ENCODE data around the gene FNIP1.
"Not testable (repeated sequence)": the region's sequence is repeated elsewhere in the genome, so short reads cannot be mapped to it uniquely, and the experiment has no call there.

The FNIP1 gene

DNA sequence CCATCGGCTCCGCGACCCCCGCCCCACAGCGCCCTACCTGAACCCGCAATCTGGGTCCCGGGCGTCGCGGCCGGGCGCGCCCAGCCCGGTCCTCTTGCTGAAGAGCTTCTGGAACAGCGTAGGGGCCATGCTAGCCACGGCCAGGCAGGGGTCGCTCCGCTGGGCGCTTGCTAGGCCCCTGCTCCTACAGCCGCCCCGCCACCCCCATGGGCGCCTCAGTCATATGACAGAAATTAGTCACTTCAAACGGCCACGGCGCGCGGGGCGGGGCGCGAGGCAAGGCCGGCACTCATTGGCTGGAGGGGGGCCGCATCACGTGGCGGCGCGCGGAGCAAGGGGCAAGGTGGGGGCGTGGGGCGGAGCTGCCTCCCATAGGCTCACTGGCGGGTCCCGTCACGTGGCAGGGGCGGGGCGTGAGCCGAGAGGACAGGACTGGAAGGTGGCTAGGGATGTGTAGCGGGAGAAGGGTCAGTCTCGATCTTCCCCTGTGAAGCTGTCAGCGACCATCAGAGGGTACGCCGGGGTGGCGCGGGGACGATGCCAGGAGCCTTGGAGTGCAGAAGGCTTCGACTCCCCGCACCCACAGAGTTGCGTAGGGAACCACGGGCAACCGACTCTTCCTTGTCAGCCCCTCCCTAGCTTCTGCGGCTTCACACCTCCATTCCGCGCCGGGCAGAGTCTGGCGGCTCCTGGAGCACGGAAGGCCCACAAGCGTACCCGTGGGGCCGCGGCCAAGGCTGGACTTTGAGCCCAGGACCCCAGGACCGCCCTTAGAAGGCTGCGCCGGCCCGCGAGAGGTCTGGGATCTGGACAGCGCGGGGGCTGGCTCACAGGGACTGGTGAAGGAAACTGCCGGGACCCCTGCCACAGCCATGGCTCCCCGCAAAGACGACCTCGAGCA lies at the start of gene FNIP1:
Gene FNIP1, minus strand, starts transcription at position 225 of the 901 bp plus-strand sequence. Its CDS starts 96 bp downstream, at position 129.
- DNase-seq = peak; percentile 96

DNA sequence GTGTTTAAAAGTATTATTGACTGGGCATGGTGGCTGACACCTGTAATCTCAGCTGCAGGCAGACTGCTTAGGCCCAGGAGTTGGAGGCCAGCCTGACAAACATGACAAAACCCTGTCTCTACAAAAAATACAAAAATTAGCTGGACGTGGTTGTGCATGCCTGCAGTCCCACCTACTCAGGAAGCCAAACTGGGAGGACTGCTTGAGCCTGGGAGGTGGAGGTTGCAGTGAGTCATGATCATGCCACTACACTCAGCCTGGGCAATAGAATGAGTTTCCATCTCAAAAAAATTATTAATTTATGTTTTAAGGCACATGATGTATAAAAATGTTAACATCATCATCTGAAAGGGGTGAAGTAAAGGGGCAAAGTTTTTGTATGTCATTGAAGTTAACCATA lies 49.7 kb upstream of the FNIP1 start:
- DNase-seq = no peak

DNA sequence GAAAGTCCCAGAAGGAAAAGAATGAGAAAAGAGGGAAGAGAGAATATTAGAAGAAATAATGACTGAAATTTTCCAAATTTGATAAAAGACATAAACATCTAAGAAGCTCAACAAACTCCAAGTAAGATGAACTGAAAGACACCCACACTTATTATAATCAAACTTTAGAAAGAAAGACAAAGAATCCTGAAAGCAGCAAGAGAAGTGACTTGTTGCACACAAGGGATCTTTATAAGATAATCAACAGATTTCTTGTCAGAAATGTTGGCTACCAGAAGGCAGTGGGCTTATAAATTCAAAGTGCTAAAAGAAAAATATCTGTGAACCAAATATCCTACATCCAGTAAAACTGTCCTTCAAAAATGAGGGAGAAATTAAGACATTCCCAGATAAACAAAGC lies 49.0 kb upstream of the FNIP1 start:
- DNase-seq = no peak

DNA sequence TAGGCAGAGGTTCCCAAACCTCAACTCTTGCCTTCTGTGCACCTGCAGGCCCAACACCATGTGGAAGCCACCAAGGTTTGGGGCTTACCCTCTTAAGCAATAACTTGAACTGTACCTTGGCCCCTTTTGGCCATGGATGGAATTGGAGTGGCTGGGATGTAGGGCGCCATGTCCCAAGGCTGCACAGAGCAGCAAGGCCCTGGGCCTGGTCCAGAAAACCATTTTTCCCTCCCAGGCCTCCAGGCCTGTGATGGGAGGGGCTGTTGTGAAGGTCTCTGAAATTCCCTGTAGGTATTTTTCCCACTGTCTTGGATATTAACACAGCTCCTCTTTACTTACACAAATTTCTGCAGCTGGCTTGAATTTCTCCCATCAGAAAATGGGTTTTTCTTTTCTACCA lies 46.2 kb upstream of the FNIP1 start:
- DNase-seq = not testable (repeated sequence)

DNA sequence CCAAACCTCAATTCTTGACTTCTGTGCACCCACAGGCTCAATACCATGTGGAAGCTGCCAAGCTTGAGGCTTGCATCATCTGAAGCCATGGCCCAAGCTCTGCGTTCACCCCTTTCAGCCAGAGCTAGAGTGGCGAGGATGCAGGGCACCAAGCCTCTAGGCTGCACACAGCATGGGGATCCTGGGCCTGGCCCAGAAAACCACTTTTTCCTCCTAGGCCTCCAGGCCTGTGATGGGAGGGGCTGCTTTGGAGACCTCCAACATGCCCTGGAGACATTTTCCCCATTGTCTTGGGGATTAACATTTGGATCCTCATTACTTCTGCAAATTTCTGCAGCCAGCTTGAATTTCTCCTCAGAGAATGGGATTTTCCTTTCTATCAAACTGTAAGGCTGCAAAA lies 35.9 kb upstream of the FNIP1 start:
- DNase-seq = not testable (repeated sequence)

DNA sequence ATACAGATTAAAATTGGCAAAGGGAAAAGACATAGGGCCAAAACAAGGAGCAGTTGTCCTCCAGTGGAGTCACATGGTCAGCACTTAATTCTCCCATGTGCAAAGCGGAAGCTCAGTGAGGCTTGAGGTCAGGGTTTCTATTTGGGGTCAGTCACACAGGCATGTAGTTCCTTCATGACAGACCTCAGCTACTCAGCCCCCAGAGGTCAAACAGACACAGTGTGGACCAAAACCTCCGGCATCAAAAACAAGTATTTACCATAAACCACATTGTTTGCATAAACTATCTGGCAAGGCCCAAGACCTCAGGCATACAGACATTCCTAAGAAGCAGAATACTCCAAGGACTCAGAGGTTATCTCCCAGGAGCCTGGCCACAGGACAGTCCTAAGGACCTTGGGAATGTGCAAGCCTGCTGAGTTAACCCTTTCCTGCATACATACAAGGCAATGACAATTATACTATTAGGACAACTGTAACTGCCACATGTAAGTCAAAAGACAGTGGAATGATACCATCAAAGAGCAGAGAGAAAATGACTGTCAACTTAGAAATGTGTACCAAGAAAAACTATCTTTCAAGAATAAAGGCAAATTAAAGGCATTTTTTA lies 28.7 kb upstream of the FNIP1 start:
- no peak for DNase-seq

DNA sequence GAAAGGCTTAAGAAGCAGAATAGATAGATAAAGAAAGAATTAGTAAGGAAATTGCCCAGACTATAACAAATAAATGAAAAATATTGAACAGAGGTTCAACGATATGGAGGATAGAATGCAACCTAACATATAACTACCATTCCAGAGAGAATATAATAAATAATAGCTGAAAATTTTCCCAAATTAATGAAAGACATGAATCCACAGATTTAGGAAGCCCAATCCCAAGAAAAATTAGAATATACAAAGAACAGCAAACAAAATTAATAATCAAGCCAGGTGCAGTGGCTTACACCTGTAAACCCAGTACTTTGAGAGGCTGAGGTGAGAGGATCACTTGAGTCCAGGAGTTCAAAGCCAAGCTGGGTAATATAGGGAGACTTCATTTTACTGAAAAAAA lies 27.8 kb upstream of the FNIP1 start:
- DNase-seq = no peak

DNA sequence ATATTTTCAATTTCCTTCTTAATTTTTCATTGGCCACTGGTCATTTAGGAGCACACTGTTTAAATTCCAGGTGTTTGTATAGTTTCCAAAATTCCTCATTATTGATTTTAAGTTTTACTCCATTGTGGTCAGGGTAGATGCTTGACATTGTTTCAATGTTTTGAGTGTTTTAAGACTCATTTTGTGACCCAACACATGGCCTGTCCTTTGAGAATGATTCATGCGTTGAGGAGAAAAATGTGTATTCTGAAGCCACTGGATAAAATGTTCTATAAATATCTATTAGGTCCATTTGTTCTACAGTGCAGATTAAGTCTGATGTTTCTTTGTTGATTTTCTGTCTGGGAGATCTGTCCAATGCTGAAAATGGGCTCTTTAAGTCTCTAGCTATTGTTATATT lies 24.4 kb upstream of the FNIP1 start:
- DNase-seq = no peak

DNA sequence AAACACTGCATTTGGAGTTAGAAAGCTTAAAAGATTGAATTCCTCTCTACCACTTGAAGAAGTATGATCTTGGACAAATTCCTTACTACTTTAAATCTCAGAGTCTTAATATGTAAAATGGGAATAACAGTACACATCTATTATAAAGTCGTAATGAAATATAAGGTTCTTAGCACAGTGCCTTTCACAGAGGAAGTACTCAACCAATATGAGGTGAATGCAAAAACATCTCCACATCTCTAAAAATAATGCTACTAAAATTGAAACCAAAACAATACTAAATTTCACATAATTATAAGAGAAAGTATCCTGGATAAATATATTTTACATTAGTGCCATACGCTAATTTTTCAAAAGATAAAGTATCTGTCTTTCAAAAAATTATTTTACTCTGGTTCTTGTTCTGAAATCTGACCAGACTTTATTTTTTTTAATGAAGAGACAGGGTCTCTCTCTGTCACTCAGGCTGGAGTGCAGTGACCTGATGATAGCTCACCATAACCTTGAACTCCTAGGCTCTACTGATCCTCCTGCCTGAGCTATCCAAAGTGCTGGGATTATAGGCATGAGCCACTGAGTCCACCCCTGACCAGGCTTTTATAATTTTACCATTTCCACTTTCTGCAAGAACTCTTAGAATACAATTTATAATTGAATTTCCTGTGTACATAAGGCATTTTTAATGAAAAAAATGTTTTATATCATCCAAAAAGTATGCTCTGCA lies 21.3 kb upstream of the FNIP1 start:
- DNase-seq = no peak

DNA sequence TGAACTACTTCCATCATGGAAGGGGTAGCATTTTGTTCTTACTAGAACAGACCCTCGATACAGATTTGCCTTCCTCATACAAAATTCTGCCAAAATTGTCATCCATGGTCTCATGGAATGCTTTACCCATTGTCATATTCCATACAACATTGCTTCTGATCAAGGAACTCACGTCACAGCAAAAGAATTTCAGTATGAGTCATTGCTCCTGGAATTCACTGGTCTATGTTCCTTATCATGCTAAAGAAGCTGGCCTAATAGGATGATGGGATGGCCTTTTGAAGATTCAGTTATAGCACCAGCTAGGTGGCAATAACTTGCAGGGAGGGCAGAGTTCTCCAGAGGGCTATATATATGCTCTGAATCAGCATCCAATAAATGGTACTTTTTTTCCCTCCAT lies 18.2 kb upstream of the FNIP1 start:
- DNase-seq = peak; percentile 86

DNA sequence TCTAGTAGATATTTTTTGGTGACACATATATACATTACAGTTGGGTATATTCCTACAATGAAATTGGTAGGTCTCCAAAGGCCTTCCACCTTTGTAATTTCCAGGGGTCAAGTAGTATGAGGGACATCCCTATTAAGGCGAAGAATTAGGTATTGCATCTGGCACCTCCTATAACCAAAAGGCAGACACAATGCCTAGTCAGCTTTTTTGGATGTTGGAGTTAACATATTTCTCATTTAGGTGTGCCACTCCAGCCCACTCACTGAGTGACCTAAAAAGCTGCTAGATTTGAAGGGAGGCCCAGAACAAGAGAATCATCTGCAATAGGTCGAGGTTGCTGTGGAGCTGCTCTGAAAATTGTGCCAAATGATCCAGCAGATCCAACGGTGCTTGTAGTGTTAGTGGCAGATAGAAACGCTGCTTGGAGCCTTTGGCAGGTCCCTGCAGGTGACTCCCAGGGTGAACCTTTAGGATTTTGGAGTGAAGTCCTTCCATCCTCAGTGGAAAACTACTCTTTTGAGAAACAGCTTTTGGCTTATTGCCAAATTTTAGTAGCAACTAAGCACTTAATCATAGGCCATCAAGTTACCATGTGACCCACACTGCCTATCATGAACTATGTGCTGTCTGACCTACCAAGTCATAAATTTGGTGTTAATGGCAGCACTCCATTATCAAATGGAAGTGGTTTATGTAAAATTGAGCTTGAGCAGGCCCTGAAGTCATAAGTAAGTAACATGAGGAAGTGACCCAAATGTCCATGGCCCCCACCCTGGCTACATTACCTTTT lies 15.7 kb upstream of the FNIP1 start:
- DNase-seq = no peak

DNA sequence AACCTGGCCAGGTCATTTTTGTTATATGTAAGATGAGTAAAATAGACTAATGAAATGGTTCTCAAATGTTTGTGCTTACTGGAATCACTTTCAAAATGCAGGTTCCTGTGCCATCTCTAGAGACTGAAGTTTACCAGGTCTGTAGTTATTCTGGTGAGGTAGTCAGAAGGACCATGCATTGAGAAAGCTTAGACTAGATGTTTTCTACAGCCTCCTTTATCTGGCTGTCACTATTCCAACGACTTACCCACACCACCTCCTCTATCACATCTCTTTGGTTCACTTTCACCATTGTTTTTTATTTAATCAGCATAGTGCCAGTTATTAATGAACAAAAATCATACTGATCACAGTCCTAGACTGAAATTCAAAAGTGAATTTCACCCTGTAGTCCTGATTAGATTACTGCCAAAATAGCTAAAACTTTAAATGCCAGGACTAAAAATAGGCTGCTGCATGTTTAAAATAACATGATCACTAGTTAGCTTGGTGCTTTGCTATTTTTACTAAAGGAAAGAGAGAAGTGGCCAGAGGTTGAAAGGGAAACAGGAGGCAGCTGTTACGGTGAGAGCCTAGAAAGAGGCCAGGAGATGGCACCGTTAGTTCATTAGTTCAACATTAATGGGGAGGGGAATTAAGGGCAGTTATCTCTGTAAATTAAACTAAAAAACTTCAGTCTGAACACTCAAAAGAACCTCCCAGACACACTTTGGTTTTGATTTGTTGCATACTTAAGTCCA lies 13.9 kb upstream of the FNIP1 start:
- peak; percentile 15 for DNase-seq

DNA sequence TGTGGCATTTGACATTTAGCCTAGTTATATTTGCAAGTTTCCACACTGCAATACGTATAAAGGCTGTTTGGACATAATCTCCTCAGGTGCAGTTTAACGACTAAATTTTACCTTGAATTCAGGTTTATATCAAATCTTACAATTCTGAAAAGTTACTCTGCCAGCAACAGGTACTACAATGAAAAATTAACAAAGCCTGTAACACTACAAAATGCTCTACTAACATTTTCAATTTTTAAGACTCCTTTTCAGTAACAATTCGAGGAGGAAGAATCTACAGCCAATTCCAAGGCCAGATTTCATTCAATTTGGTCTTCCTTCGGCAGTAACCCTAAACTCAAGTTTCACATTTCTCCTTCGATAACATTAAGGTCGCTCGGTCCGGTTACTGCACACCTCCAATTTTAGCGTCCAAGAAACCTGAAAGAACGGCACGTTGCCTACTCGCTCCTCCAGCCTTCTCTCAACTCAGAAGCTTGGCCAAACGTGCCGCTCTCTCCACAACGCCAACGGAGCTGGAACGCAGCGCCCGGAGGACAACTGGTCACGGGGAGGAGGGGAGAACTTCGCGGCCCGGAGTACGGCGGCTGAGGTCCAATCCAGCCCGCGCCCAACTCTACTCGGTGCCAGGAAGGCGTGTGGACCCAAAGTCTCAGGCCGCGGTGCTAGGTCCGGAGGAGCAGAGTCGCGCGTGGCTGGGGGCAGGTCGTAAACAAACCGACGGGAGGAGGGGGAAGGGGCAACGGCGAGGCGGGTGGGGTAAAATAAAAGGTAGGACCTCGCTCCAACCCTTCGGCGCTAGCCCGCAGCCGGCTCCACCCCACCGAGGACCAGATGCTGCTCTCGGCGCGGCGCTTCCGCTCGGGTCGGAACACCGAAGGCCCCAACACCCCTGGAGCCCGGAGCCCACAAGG lies 681 bp downstream of the FNIP1 start:
- no peak for DNase-seq

DNA sequence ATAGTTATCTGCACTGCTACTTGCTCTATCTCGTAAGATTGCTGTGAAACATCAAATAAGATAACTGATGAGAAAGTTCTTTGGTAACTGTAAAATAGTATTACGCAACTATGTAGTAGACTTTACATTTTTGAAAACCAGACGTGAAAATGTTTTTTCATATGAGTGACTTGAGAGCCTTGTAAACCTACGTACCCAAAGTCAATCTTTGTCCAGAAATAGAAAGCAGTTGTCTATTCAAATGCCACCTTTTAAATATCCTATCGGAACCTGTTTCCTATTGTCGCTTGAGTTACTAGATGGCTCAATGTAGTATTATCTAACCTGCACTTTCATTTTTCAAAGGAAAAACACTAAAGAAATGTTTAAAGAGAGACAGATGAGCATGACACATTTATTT lies 1.6 kb downstream of the FNIP1 start:
- no peak for DNase-seq

DNA sequence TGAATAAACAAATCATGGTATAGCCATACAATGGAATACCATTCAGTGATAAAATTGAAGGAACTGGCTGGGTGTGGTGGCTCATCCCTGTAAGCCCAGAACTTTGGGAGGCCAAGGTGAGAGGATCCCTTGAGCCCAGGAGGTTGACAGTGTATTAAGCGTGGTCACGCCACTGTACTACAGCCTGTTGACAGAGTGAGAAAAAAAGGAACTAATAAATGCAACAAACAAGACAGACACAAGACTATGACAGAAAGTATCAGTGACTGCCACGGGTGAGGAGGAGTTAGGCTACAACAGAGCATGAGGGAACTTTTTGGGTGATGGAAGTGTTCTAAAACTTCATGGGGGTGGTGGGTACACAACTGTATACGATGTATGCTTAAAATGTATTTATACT lies 2.2 kb downstream of the FNIP1 start:
- DNase-seq = no peak

DNA sequence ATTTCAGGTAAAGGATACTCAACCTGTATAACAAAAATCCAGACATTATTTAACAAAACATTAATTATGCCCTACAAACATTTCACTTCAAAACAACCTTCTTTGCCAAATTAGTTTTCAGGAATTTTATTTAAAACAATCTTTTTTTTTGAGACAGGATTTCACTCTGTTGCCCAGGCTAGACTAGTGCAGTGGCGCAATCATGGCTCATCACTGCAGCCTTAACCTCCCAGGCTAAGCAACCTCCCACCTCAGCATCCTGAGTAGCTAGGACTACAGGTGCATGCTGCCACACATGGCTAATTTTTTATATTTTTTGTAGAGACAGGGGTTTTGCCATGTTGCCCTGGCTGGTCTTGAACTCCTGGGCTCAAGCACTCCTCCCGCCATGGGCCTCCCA lies 3.9 kb downstream of the FNIP1 start:
- DNase-seq = no peak

DNA sequence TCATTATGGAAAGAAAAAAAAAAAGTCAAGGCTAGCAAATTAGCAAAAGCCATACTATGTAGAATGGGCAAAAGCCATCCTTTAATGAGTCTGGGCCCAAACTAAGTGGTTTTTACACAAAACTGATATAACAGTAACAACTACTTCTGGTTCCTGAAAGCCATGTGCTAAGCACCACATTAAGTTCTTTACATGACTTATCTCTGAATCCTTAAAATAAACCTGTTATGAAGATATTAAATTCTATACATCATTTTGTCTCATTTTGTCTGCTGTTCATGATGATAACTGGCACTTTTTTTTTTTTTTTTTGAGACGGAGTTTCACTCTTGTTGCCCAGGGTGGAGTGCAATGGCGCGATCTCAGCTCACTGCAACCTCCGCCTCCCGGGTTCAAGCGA lies 5.0 kb downstream of the FNIP1 start:
- no peak for DNase-seq

DNA sequence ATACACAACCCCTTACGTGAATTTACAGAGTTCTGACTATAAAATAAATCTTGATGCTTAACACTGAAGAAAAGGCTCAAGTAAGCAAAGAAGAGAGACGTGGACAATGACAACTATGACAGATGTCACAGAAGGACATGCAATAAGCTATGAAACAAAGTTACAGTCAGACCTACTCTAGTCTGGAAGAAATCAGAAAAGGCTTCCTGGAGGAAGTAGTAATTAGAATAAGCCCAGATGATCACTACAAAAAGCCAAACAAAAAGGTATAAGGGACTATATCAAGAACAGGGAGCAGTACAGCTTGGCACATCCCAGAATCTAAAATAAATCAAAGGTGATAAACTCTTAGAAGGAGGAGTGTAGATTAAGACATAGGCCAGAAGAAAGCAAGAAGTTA lies 6.3 kb downstream of the FNIP1 start:
- DNase-seq = no peak

DNA sequence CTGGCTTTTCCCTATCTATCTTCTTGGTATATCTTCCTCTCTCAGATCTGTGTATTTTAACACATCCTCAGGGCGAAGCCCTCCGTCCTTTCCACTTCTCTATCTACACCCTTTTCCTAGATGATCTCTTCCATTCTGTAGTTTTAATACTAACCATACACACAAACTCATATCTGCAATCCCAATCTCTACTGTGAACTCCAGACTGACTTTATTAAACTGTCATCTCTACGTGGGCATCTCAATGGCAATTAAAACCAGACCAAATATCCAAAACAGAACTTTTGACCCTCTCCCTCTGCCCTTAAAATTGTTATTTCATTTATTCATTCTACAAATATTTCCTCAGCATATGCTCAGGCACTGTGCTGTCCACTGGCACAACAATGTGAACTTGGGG lies 7.1 kb downstream of the FNIP1 start:
- no peak for DNase-seq

DNA sequence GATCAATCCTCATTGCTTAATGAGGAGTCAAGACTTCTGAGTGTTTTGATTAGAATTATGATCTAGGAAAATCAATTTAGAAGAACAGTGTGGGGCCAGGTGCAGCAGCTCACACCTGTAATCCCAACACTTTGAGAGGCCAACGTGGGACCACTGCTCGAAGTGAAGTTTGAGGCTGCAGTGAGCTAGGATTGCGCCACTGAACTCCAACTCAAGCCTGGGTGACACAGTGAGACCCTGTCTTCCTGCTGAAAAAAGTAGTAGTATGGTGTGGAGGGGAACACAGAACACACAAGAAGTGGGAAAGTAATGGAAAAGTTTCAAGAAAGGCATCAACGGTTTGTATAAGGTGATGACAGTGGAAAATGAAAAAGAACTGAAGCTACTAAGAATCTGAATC lies 9.1 kb downstream of the FNIP1 start:
- no peak for DNase-seq

Measured in kidney glomerular epithelial cell (primary cell).